Stimulated activated CD4-positive, alpha-beta T cell treated with anti-CD3 and anti-CD28 coated beads, Interleukin-4, amount 100 ng/mL, for 24 hours (primary cell): ENCODE measurements around the gene SPNS3.

Experiments used
- DNase-seq: peaks from one replicate; pipeline ENCODE4 v3.0.0-alpha.2; 2020

Gene SPNS3

DNA sequence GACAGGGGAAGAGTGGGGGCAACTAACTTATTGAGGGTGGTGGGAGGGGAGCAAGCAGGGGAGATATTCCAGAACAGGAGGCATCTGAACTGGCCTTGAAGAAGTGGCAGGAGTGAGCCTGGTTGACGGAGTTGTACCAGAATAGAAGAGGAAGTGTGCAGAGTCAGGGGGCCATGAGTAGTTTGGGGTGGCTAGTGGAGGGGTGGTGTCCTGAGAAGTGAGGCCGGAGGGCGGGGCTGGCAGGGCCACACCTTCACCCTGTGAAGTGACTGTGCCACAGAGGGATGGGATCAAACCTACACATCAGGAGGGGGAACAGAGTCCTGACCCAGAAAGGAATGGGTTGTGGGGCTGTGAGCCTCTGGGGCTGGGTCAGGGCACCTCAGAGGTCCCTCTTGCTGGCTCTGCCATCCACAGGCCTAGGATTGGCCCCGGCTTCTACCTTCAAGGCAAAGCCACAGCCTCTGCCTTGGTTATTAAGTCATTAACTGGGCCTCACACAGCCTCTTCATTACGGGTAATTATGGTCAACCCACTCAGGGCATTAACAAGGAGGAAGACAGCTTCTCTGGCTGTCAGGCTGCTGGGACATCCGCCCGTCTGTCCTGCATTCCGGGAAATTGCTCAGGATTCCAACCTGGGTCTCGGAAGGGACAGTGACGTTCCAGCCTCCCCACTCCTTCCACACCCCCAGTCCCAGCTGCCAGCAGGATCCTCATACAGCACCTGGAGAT is 77.6 kb downstream of the SPNS3 start:
- DNase-seq: no peak

DNA sequence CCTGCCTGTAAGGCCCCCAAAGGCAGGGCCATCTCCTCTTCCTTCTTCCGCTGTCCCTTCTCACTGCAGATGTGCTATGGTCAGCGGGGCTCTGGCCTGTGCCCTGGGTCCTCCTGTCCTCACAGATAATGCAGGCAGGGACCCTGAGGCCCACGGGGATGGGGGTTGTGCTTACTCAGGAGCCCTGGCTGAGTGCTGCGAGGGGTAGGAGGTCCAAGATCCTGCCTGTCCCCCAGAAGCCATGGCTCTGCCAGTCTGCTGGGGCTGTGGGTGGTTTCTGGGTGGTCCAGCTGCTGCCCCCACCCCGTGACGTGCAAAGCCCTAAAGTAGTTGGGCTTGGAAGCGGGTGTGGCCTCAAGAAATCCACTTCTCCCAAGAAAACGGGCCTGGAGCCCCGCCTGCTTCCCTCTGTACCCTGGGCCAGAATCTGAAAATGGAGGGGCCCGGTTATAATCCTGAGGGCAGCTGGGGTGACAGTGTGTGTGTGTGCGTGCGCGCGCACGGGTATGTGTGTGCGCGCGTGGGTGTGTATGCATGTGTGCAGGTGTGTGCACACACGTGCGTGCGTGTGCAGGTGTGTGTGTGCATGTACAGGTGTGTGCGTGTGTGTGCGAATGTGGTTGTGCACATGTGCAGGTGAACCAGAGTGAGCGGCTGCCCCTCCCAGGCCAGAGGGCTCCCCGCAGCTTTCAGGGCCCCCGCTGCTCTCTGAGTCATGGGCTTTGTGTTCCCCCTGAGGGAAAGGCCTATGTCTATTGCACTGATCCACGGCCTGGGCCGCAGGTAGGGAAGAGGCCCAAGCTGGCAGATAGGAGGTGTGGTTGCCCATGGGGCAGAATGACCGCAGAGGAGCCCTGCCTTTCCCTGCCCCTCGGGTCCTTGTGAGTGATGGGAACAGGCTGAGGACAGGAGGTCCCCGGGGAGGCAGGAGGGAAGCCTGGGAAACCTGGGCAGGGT is 78.7 kb downstream of the SPNS3 start:
- no peak for DNase-seq

DNA sequence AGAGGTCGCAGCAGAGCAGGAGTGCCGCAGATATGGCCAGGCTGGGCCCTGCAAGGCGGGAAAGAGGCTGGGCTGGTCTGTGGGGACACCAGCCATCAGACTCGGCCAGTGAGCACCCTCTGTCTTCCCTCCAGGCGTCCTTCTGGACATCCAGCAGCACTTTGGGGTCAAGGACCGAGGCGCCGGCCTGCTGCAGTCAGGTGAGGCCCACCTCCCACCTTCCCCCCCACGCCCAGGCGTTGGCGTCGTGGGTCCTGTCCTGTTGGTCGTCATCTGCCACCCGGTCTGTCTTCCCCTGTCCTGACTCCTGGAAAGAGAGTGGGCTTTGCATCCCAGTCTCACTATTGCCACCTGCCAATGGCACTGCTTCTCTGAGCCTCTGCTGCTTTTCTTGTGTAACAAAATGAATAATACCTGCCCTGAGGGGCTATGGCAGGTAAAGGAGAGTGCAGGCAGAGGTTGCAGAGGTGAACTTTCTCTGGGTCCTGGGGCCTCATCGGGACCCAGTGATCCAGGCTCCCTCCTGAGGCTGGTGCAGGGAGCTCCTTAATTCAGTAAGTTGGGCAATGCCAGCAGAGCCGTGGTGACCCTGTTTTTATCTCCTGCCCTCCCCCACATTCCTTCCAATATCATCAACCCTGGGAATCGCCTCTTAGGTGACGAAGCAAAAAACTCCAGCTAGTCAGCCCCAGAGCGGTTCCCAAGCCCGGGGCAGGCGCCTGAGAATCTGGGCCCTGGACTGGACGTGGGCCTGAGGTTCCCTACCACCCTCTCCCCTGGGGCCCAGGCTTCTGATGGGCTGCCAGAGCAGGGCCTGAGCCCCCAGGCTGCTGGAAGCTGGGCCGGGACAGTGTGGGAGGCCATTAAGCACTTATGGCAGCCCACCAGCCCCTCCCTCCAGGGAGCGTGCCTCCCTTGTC is 79.6 kb downstream of the SPNS3 start:
- DNase-seq: no peak

DNA sequence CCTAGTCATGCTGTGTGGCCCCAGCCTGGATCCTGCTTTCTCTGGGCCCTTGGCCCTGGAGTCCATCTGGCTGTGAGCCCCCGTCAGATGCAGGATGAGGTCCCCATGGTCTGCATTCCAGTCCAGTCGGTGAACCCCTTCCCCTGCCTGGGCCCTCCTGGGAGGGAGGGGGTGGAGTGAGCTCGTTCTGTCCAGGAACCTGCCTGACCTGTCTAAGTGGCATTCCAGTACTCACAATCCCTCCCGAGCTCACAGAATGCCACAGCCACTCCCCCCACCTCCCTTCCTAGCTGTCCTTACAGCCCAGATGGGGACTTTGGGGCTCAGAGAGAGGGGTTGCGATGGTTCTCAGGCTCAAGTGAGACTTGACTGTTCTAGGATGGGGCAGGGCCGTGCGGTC is 80.5 kb downstream of the SPNS3 start:
- no peak for DNase-seq

DNA sequence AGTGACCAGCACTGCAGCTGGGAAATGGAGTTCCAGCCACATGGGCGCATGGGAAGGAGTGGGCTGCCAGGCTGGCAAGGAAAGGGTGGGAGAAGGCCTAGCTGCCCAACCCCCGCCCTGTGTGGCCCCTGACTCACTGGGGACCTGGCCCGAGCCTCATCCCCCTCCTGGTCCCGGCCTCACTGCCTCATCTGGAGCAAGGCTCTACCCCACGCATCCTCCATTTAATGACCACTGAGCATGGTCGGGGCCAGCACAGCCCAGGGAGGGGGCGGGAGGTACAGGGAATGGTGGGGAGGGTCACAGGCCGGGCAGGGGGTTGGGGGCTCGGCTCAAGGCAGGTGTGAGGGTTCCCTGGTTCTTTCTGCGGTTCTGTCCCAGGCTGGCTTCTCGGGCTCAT is 81.0 kb downstream of the SPNS3 start:
- no peak for DNase-seq

DNA sequence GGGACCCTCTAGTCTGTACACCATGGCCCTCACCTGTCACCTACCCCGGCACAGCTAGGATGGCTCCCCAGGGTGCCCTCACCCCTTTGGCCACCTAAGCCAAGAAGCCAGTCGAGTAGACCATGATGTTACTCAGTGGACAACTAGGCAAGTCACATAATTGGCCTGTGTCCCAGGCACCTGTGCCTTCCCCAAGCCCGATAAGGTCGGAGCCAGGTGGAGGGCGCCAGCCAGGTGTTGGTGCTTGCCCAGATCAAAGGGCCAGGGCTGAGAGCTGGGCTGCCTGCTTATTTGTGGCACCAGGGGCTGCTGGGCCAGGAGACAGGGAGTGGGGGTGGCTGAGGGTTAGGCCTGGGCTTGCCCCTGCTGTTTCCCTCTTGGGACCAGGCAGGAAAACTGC is 81.8 kb downstream of the SPNS3 start:
- DNase-seq: no peak

DNA sequence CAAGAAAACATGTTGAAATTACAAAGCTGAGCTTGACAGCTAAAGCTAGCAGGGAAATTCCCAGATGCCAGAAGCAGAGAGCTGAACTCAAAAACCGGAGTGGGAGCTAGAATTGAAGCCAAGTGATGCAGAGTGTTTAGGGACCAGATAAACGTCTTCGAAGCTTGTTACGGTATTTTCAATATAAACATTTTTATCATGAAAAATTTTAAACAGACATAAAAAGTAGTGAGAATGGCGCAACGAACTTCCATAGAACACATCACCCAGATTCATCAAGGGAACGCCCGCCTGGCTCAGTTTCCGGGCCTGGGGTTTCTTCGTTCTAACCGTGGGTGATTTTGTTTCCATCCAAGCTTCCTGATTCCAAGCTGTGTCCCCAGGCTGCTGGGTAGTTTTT is 83.0 kb downstream of the SPNS3 start:
- no peak for DNase-seq

DNA sequence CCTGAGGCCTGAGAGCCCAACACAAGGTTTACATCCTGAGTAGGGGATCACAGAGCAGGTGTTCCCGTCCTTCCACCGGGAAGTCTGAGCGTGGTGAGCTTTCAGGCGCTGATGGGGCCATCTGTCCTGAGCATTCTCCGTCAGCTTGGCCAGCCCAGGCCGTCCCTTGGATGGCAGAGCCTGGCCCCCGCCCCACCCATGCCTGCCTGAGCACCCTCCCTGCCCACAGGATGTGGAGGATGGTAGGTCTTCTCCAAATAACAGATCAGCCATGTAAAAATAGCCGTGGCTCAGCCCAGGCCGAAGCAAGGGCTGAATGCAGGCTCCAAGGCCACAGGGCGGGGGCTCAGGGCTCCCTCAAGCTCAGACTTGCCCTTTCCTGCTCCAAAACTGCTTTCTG is 85.2 kb downstream of the SPNS3 start:
- DNase-seq: no peak

DNA sequence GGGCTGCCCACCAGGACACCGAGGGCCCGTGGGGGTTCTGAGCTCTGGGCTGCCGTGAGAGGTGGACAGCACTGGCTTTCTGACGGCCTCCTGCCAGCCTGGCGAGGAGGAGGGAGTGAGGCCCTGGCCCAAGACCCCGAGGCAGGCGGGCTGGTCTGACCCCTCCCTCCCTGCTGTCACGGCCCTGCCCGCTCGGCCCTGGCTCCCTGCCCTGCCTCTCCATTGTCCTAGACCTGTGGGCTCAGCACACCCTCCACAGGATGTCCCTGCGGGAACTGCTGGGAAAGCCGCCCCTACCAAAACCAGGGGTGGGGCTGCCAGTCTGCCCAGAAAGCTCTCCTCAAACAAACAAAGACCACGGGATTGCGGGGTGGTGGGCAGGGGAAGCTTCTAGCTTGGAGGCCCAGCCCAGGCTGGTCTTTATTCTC is 85.6 kb downstream of the SPNS3 start:
- no peak for DNase-seq

DNA sequence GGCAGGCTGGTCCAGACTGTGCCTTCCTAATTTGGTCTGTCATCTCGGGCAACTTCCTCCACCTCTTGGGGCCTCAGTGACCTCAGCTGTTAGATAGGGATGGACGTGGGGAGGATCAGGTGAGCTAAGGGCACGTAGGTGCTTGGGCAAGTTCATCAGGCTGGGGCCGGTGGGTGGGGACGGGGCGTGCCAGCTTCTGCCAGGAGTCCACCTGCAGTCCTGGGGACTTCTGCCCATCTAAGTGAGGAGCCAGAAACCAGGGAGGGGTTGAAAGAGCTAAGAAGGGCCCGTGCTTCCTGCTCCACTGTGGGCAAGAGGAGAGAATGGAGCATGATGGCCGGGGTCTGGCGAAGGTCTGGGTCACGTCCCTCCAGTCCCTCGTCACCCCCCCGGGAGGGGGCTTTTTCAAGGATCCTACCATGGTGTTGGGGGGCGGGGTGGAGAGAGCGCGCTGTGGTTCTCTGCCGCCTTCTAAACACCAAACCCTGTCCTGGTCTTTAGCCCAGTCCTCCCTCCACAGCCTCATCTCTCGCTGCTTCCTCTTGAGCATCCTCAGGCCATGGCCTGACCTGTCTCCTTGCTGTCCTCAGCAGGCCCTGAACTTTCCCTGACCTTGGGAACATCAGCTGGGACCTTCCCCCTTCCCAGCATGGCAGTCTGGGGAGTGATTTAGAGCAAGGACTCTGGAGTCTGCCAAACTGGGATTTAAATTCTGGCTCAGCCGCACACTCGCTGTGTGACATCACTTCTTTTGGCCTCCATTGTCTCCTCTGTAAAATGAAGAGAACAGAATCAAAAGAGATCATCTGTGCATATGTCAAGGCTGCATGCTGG is 86.5 kb downstream of the SPNS3 start:
- DNase-seq: no peak

DNA sequence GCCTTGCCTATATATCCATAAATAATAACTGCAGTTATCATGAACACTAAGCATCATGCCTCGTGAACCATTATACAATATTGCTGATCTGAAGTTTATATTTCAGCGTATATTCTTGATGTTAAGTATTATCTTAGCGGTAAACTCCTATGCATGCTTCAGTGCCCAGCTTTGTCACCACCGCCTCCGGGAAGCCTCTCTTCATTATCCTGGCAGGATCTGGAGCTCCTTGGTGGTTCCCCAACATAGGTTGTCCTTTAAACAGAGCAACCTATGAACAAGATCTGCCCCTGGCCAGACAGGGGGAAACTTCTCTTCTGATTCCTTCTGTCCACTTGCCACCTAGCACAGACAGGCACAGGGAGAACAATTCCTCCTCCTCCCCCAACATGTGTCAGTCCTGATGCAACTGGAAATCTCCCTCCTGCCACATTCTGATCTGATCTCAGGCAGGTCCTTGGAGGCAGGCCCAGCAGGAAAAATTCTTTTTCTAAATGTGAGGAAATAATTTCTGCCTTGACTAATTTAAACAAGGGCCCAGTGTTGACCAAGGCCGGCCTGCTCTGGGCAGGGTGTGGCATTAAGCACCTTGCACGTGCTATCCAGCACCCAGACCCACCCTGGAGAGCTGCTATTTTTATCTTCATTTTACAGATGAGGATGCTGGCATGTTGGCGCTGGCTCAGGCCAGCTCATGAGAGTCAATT is 87.3 kb downstream of the SPNS3 start:
- no peak for DNase-seq

DNA sequence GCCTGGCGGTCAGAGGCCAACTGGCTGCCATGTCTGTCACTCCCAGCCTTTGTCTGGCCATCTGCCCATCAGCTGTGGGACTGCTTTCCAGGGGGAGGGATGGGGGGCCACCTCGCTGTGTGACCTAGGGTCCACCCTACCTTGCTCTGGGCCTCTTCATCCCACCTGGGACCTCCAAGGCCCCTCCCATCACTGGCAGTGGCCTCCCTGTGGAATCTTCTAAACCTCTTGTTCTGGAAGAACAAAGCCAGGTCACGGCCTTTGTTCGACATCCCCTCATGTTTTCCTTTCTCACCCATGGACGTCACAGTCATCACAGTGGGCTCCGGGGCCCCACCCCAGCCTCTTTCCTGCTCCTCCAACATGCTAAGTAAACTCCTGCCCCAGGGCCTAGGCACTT is 88.9 kb downstream of the SPNS3 start:
- DNase-seq: no peak

DNA sequence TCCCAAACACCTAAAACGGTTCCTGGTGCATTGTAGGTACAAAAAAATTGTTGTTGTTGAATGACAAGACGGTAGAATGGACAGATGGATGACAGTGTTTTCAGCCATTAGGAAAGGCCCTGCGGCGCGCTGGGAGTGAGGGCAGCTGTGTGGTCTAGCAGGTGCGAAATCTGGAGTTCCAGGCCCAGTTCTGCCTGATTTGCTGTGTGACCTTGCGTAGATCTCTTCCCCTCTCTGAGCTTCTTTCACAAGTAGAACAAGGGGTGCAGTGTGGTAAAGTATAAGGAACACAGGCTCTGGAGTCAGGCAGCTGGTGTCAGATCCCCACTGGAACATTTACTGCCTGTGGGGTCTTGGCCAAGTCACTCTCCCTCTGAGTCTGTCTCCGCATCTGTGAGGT is 90.2 kb downstream of the SPNS3 start:
- DNase-seq: no peak

DNA sequence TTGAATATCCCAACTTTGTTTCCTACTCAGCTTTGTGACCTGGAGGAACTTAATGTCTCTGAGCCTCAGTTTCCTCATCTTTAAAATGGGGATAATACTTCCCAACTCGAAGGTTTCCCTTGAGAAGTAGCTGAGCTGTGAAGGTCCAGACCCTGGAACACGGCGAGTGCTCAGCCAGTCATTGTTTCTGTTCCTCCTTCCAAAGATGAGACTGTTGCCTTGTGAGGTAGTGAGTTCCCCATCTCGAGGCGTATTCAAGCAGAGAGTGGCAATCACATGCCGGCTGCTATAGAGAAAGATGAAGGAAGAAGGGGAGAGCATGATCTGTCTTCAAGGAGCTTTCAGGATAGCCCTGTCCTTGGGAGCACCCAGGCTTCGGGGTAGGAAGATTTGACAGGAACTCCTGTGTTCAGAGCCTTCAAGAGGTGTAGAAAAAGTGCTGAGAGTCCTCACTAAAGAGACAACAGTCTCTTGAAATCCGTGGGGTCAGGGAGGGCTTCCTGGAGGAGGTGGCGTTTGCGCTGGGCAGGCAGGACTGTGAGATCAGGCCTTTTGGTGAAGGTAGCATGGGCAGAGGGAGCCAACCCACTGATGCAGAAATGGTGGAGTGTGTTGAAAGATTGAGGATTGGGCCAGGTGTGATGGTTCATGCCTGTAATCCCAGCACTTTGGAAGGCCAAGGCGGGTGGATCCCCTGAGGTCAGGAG is 92.1 kb downstream of the SPNS3 start:
- no peak for DNase-seq

DNA sequence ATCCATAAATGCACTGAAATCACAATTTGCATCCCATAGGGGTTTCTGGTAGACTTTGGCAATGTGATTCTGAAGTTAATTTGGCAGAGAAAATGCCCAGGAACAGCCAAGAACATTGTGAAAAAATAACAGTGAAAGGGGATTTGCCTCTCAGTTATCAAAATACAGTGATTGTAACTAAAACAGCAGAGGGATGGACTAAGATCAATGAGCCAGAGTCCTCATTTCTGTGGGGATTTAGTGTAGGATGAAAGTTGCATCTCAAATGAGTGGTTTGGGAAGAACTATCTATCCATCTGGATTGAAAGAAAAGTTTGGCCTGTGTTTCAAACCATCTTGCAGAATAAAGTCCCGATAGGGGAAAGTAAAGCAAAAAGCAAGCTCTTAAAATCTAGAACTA is 93.4 kb downstream of the SPNS3 start:
- DNase-seq: no peak

DNA sequence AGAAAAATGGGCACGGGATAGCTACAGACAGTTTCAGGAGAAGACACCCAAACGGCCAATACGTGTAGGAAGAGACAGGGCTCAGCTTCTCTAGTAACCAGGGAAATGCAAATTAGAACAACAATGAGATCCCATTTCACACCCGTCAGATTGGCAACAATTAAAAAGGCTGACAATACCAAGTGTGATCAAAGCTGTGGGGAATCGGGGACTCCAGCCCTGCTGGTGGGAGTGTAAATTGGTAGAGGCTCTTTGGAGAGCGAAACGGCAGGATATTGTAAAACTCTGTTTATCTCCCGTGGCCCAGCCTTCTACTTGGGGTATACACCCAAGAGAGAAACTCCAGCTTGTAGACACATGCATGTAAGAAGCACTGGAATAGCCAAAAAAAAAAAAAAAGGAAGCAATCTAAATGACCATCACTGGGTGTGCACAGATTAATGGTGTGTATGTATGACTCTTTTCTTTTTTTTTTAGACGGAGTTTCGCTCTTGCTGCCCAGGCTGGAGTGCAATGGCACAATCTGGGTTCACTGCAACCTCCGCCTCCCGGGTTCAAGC is 93.9 kb downstream of the SPNS3 start:
- DNase-seq: no peak

DNA sequence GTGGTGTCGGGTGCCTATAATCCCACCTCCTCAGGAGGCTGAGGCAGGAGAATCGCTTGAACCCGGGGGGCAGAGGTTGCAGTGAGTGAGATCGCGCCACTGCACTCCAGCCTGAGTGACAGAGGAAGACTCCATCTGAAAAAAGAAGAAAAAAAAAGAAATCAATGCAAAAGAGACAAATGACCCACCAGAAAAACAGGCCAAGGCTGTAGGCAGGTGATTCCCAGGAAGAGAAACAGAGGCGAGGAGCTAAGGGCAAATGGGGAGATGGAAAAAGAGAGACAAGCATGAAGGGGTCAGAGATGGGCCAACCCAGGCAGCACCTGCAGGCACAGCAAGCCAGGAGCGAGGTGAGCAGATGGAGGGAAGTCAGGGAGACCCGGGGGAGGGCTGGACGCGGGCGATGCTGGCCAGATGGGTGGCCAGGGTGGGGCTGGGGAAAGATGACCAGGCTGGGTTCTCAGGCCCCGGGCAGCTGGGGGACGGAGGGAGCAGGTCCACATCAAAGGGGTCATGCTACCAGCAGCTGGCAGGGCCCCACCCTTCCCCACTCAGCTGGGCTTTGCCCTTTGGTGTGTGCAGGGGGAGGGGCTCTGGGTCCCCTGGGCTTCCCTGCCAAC is 95.9 kb downstream of the SPNS3 start:
- DNase-seq: no peak

DNA sequence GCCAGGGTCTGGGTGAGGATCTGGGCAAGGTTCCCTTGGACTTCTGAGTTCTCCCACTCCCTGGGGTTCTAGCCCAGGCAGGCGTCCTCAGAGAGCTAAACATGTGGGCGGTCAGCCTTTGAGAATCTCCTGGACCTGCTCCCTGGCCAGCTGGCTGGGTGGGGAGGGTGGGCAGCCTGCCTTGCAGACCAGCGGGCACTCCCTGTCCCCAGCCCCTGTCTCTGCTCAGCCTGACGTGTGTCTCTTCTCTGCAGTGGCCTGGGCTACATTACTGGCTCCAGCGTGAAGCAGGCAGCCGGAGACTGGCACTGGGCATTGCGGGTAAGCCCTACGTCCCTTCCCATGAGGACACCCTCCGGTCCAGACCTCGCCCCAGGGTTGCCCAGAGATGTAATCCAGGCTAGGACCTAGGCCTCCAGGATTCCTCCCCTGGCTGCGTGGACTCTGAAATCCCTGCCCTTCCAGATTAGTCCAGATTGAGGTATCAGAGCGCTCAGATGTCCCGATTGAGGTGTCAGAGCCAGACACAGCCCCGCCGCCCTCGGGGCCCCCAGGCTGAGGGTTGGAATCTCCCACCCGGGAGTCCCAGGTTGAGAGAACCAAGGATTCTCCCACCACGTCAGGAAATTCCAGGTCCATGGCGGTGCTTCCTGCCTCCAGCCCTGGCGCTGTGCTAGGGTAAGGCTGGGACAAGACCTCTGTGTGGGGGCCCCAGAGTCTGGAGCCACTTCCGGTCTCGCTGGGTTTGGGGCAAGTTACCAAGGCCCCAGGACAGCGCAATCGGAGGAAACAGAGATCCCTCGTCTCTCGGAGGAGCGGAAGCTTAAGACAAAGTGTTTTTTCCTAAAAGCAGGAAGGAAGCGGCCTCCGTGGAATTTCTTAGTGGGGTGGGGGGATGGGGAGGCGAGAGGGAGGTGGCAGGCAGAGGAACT is 97.3 kb downstream of the SPNS3 start:
- no peak for DNase-seq
